HCT116 (cell line): ENCODE results near the gene LY6G6F. TPM values are rescaled to one million over a fixed set of nuclear protein-coding genes. Genes with fewer than 3 reads are reported as not detected.

ENCODE experiments used
- ATAC-seq: fragments of 200-7000 bp; cut with Tn5 transposase; 2 replicates; pipeline ENCODE4 v1.9.1; 2020; ENCODE audit warnings: mild to moderate bottlenecking, moderate library complexity
- BruUV-seq: library from RNA; stranded (reverse); fragments of 400-500 nt; replicated peaks from 2 replicates; lab custom pipeline; 2021; lab: Mats Ljungman, UMichigan
- CTCF ChIA-PET: fragments of 300-600 bp; sonication (Branson Sonifier 250); formaldehyde crosslinking; loops from one replicate; lab custom pipeline; 2021; ENCODE audit warnings: antibody characterized with exemption; lab: Charles Lee
- POLR2A ChIA-PET: fragments of 300-600, 350-600 bp; sonication (Branson Sonifier 250); formaldehyde crosslinking; loops from one replicate; lab custom pipeline; 2021; ENCODE audit warnings: antibody characterized with exemption; lab: Charles Lee
- RAD21 ChIA-PET, 2 experiments: fragments of 300-600 bp; sonication (Branson Sonifier 250); formaldehyde crosslinking; loops; one replicate each; lab custom pipeline; 2023; ENCODE audit warnings: low total read pairs in 2 of 2; ENCODE audit not compliant: uncharacterized antibody in 2 of 2, unreplicated experiment in 2 of 2, low non-redundant PET in 1 of 2; lab: Charles Lee
- DNase-seq: peaks from one replicate; pipeline ENCODE4 v3.0.0-alpha.2; 2010; ENCODE audit warnings: low read depth, low spot score
- H2AFZ ChIP-seq: fragments of 200-600 bp; shearing (Covaris generic), sonication (generic); 2 replicates; pipeline ENCODE4 v1.6.1; 2017; ENCODE audit warnings: low read depth, mixed run types, mixed read lengths, antibody characterized with exemption, low read length; ENCODE audit not compliant: poor library complexity, severe bottlenecking
- H3K27ac ChIP-seq: 2 replicates; pipeline ENCODE4 v1.5.1; 2012; ENCODE audit warnings: low read depth, low read length
- H3K27me3 ChIP-seq: fragments of 200-600 bp; sonication (generic); 2 replicates; pipeline ENCODE4 v1.6.1; 2016; ENCODE audit warnings: mixed run types, low read length, mixed read lengths; ENCODE audit not compliant: insufficient read depth
- H3K36me3 ChIP-seq, 2 experiments: fragments of 200-500 bp in 1 of 2; fragments of 200-600 bp in 1 of 2; sonication (Bioruptor generic) in 1 of 2; sonication (generic) in 1 of 2; 2 replicates each; pipeline versions ENCODE4 v1.5.1 to v1.6.1; 2014 to 2016; ENCODE audit warnings: low read length in 2 of 2, inconsistent platforms in 1 of 2, mixed read lengths in 1 of 2, mixed run types in 1 of 2; ENCODE audit not compliant: insufficient read depth in 2 of 2, control insufficient read depth in 1 of 2
- H3K4me1 ChIP-seq, 2 experiments: fragments of 200-600 bp in 1 of 2; sonication (generic) in 1 of 2; 2 replicates each; pipeline versions ENCODE4 v1.5.1 to v1.6.1; 2012 to 2017; ENCODE audit warnings: low read length in 2 of 2, inconsistent platforms in 1 of 2, mild to moderate bottlenecking in 1 of 2, mixed read lengths in 1 of 2, mixed run types in 1 of 2, moderate library complexity in 1 of 2; ENCODE audit not compliant: insufficient read depth in 2 of 2, control insufficient read depth in 1 of 2
- H3K4me2 ChIP-seq: fragments of 200-600 bp; sonication (generic); 2 replicates; pipeline ENCODE4 v1.6.1; 2017; ENCODE audit warnings: mixed run types, low read length, mixed read lengths
- H3K4me3 ChIP-seq, 2 experiments: fragments of 200-600 bp in 1 of 2; sonication (generic) in 1 of 2; replicated peaks in 1 of 2; 2 replicates each; pipeline ENCODE4 v1.5.1; 2011 to 2016; ENCODE audit warnings: low read length in 2 of 2, control low read depth in 1 of 2, low read depth in 1 of 2, mild to moderate bottlenecking in 1 of 2, mixed read lengths in 1 of 2, mixed run types in 1 of 2
- H3K79me2 ChIP-seq: fragments of 200-600 bp; sonication (generic); 2 replicates; pipeline ENCODE4 v1.6.1; 2017; ENCODE audit warnings: mild to moderate bottlenecking, mixed run types, low read length, moderate library complexity, mixed read lengths; ENCODE audit not compliant: insufficient read depth
- H3K9ac ChIP-seq: fragments of 200-600 bp; sonication (generic); 2 replicates; pipeline ENCODE4 v1.6.1; 2016; ENCODE audit warnings: low read length, mixed read lengths
- H3K9me2 ChIP-seq: fragments of 200-600 bp; sonication (generic), shearing (Covaris generic); 2 replicates; pipeline ENCODE4 v1.6.1; 2017; ENCODE audit warnings: mixed run types, mild to moderate bottlenecking, moderate library complexity; ENCODE audit not compliant: insufficient read depth
- H3K9me3 ChIP-seq, 2 experiments: fragments of 200-500 bp in 1 of 2; fragments of 200-600 bp in 1 of 2; sonication (Bioruptor generic) in 1 of 2; sonication (generic) in 1 of 2; 2 replicates each; pipeline ENCODE4 v1.6.1; 2014 to 2017; ENCODE audit warnings: low read length in 2 of 2, mixed read lengths in 2 of 2, inconsistent platforms in 1 of 2, low read depth in 1 of 2, mild to moderate bottlenecking in 1 of 2, mixed run types in 1 of 2, moderate library complexity in 1 of 2; ENCODE audit not compliant: control insufficient read depth in 1 of 2, insufficient read depth in 1 of 2
- H4K20me1 ChIP-seq: fragments of 200-600 bp; sonication (generic), shearing (Covaris generic); 2 replicates; pipeline ENCODE4 v1.6.1; 2017; ENCODE audit warnings: mixed run types, mild to moderate bottlenecking, moderate library complexity; ENCODE audit not compliant: insufficient read depth
- CBX3 ChIP-seq: IDR thresholded peaks from 2 replicates; pipeline ENCODE4 v1.6.1; 2012; ENCODE audit warnings: low read depth
- CEBPB ChIP-seq: IDR thresholded peaks from 2 replicates; pipeline ENCODE4 v1.6.1; 2012; ENCODE audit warnings: low read depth
- ELF1 ChIP-seq: IDR thresholded peaks from 2 replicates; pipeline ENCODE4 v1.6.1; 2012; ENCODE audit warnings: low read depth, borderline replicate concordance
- EZH2 ChIP-seq: fragments of 200-600 bp; sonication (generic); IDR thresholded peaks from 2 replicates; pipeline ENCODE4 v1.6.1; 2017; ENCODE audit warnings: antibody characterized with exemption, mixed run types
- EZH2phosphoT487 ChIP-seq: fragments of 200-600 bp; IDR thresholded peaks from 2 replicates; pipeline ENCODE4 v1.6.1; 2018; ENCODE audit warnings: antibody characterized with exemption, borderline replicate concordance
- FOSL1 ChIP-seq: IDR thresholded peaks from 2 replicates; pipeline ENCODE4 v1.6.1; 2012; ENCODE audit warnings: low read depth
- JUND ChIP-seq: IDR thresholded peaks from 2 replicates; pipeline ENCODE4 v1.6.1; 2012
- POLR2A ChIP-seq: IDR thresholded peaks from 2 replicates; pipeline ENCODE4 v1.7.0; 2011; ENCODE audit warnings: borderline replicate concordance; ENCODE audit not compliant: insufficient read depth, insufficient read length; ENCODE audit errors: extremely low read depth
- RAD21 ChIP-seq: IDR thresholded peaks from 2 replicates; pipeline ENCODE4 v1.6.1; 2012; ENCODE audit warnings: low read depth, mild to moderate bottlenecking
- SIN3A ChIP-seq: IDR thresholded peaks from 2 replicates; pipeline ENCODE4 v1.6.1; 2012; ENCODE audit warnings: low read depth
- SRF ChIP-seq: IDR thresholded peaks from 2 replicates; pipeline ENCODE4 v1.6.1; 2012; ENCODE audit warnings: low read depth
- TCF7L2 ChIP-seq: IDR thresholded peaks from 2 replicates; pipeline ENCODE4 v1.7.0; 2011; ENCODE audit warnings: borderline replicate concordance, inconsistent platforms; ENCODE audit not compliant: insufficient read depth, insufficient read length; ENCODE audit errors: extremely low read depth
- YY1 ChIP-seq: IDR thresholded peaks from 2 replicates; pipeline ENCODE4 v1.6.1; 2011; ENCODE audit warnings: low read length, low read depth, moderate library complexity, mild to moderate bottlenecking; ENCODE audit not compliant: insufficient replicate concordance; ENCODE audit errors: extremely low read depth
- ZFX ChIP-seq: fragments of 450-650 bp; IDR thresholded peaks from 2 replicates; pipeline ENCODE4 v1.6.1; 2017
- ZNF274 ChIP-seq: fragments of 200-500 bp; sonication (Bioruptor generic); IDR thresholded peaks from 2 replicates; pipeline ENCODE4 v1.6.1; 2014; ENCODE audit warnings: mild to moderate bottlenecking, low read depth, low read length, inconsistent platforms
- intact Hi-C: fragments of 100-400 bp; cut with micrococcal nuclease; formaldehyde crosslinking; loops from 2 replicates; pipeline ENCODE4 v1.10.0; 2022
- total RNA-seq: library from RNA; stranded (reverse); gene quantifications from one replicate; pipeline ENCODE4 v1.2.1, GENCODE V29; 2021; ENCODE audit not compliant: unreplicated experiment
- TF ChIP-seq, protein P1 (sequence below), 3 experiments: fragments of 200-600 bp in 1 of 3; sonication (generic) in 1 of 3; IDR thresholded peaks in 2 of 3; conservative IDR thresholded peaks in 1 of 3; 2 replicates each; pipeline ENCODE4 v1.5.1; 2012 to 2017; ENCODE audit warnings: low read depth in 2 of 3, low read length in 2 of 3, antibody characterized with exemption in 1 of 3, borderline replicate concordance in 1 of 3, control low read depth in 1 of 3, mild to moderate bottlenecking in 1 of 3, mixed read lengths in 1 of 3, mixed run types in 1 of 3, moderate library complexity in 1 of 3; ENCODE audit not compliant: insufficient read depth in 1 of 3
- TF ChIP-seq, protein P2 (sequence below): IDR thresholded peaks from 2 replicates; pipeline ENCODE4 v1.6.1; 2012
- TF ChIP-seq, protein P3 (sequence below): IDR thresholded peaks from 2 replicates; pipeline ENCODE4 v1.6.1; 2012
- TF ChIP-seq, protein P4 (sequence below): IDR thresholded peaks from 2 replicates; pipeline ENCODE4 v1.6.1; 2012; ENCODE audit warnings: low read depth

LY6G6F gene
- total RNA-seq, 1 experiment from 2014 or later, result not detected

DNA sequence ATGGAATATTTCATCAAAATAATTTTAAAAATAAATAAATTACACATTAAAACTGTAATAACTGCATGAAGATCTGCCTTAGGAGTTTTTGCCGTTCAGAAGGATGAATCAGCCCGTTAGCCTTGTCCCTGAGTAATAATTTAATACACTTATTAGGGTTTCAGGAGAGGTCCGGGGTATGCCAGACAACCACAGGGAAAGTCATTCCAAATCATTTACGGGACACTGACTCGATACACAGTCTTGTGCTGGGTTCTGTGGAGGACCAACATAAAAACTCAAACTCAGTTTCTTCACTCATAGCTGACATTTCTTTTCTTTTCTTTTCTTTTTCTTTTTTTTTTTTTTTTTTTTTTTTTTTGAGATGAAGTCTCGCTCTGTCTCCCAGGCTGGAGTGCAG, 735 bp upstream of the LY6G6F start (continued):
- TF ChIP-seq, protein P1, sequence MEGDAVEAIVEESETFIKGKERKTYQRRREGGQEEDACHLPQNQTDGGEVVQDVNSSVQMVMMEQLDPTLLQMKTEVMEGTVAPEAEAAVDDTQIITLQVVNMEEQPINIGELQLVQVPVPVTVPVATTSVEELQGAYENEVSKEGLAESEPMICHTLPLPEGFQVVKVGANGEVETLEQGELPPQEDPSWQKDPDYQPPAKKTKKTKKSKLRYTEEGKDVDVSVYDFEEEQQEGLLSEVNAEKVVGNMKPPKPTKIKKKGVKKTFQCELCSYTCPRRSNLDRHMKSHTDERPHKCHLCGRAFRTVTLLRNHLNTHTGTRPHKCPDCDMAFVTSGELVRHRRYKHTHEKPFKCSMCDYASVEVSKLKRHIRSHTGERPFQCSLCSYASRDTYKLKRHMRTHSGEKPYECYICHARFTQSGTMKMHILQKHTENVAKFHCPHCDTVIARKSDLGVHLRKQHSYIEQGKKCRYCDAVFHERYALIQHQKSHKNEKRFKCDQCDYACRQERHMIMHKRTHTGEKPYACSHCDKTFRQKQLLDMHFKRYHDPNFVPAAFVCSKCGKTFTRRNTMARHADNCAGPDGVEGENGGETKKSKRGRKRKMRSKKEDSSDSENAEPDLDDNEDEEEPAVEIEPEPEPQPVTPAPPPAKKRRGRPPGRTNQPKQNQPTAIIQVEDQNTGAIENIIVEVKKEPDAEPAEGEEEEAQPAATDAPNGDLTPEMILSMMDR (IDR thresholded peaks at IDR 0.05 in 2 of 3, conservative IDR thresholded peaks at IDR 0.05 in 1 of 3; ENCODE audit: borderline replicate concordance in 1 of 3, insufficient read depth in 1 of 3, low read depth in 2 of 3, low read length in 2 of 3), result no peak
- no peak for TF ChIP-seq FOSL1
- TF ChIP-seq CEBPB, result no peak
- TF ChIP-seq, protein P2, sequence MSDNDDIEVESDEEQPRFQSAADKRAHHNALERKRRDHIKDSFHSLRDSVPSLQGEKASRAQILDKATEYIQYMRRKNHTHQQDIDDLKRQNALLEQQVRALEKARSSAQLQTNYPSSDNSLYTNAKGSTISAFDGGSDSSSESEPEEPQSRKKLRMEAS, result no peak

DNA sequence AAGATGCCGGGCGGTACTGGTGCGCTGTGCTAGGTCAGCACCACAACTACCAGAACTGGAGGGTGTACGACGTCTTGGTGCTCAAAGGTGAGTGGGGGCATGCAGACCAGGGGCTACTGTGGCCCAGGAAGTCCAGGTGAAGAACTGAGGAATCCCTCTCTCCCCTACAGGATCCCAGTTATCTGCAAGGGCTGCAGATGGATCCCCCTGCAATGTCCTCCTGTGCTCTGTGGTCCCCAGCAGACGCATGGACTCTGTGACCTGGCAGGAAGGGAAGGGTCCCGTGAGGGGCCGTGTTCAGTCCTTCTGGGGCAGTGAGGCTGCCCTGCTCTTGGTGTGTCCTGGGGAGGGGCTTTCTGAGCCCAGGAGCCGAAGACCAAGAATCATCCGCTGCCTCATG, 1.0 kb downstream of the LY6G6F start:
- DNase-seq (no peak), ATAC-seq (no peak)
- H3K9ac ChIP-seq, result no peak overlapping the region
- H3K4me2 ChIP-seq, result no peak overlapping the region
- intact Hi-C loops, result no loop called here
- H3K9me2 ChIP-seq, result no peaks in the 10 kb centered on the region
- H3K36me3 ChIP-seq, result no peaks in the 10 kb centered on the region
- H4K20me1 ChIP-seq, result no peaks in the 10 kb centered on the region
- ChIA-PET CTCF (no interaction called here), RAD21 (no interaction called here), POLR2A (no interaction called here)
- H2AFZ ChIP-seq, result no peak overlapping the region
- peaks cover 6 to 20% of the 10 kb centered on the region in 2 experiments; a peak in 3 of 4 replicates for H3K4me1 ChIP-seq
- no TSS peak for BruUV-seq
- no peaks in the 10 kb centered on the region for H3K27me3 ChIP-seq
- peaks cover under 1% of the 10 kb centered on the region; the same call in 1 of the 2 replicates for H3K79me2 ChIP-seq
- no peak overlapping the region for H3K27ac ChIP-seq
- no peaks in the 10 kb centered on the region for H3K9me3 ChIP-seq
- no peak overlapping the region for H3K4me3 ChIP-seq
- TF ChIP-seq JUND (no peak), POLR2A (no peak), EZH2phosphoT487 (no peak), EZH2 (no peak), ZFX (no peak), CBX3 (no peak), SIN3A (no peak), YY1 (no peak), ELF1 (no peak), RAD21 (no peak), TCF7L2 (no peak), ZNF274 (no peak), FOSL1 (no peak), CEBPB (no peak), SRF (no peak)
- TF ChIP-seq, protein P3, sequence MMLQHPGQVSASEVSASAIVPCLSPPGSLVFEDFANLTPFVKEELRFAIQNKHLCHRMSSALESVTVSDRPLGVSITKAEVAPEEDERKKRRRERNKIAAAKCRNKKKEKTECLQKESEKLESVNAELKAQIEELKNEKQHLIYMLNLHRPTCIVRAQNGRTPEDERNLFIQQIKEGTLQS, result no peak
- TF ChIP-seq, protein P4, sequence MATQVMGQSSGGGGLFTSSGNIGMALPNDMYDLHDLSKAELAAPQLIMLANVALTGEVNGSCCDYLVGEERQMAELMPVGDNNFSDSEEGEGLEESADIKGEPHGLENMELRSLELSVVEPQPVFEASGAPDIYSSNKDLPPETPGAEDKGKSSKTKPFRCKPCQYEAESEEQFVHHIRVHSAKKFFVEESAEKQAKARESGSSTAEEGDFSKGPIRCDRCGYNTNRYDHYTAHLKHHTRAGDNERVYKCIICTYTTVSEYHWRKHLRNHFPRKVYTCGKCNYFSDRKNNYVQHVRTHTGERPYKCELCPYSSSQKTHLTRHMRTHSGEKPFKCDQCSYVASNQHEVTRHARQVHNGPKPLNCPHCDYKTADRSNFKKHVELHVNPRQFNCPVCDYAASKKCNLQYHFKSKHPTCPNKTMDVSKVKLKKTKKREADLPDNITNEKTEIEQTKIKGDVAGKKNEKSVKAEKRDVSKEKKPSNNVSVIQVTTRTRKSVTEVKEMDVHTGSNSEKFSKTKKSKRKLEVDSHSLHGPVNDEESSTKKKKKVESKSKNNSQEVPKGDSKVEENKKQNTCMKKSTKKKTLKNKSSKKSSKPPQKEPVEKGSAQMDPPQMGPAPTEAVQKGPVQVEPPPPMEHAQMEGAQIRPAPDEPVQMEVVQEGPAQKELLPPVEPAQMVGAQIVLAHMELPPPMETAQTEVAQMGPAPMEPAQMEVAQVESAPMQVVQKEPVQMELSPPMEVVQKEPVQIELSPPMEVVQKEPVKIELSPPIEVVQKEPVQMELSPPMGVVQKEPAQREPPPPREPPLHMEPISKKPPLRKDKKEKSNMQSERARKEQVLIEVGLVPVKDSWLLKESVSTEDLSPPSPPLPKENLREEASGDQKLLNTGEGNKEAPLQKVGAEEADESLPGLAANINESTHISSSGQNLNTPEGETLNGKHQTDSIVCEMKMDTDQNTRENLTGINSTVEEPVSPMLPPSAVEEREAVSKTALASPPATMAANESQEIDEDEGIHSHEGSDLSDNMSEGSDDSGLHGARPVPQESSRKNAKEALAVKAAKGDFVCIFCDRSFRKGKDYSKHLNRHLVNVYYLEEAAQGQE, result no peak
- TF ChIP-seq, protein P2, result no peak
